ENCODE measurements around the gene ZNF773.
"Not testable (repeated sequence)": the region's sequence is repeated elsewhere in the genome, so short reads cannot be mapped to it uniquely, and the experiment has no call there.

ZNF773 gene

GRCh38 chr19:57499680-57500395, at the start of gene ZNF773:
ZNF773 (plus strand) TSS chr19:57499938; CDS start chr19:57500081, 143 bp downstream.
- intact Hi-C loops (cut with DNase I): not testable (repeated sequence)
- DNase-seq: peak; percentile 66 to 98 (median 92)

DNA sequence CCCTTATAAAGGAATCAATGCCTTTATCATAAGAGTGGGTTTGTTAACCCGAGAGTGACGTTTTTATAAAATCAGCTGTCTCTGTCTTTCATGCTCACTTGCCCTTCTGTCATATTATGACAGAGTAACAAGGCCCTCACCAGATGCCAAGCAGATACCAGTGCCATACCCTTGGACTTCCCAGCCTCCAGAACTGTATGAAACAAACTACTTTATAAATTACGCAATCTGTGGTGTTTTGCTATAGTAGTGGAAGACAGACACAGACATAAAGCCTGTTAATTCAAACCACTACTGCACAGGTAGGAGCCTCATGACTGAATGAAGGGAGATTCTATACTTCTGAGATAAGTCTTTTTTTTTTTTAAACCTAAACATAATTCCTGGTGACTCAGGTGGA, 47.4 kb upstream of the ZNF773 start:
- intact Hi-C loops (cut with DNase I): no loop called here
- DNase-seq: no peak

GRCh38 chr19:57465680-57466381, 33.9 kb upstream of the ZNF773 start:
- no peak for DNase-seq

DNA sequence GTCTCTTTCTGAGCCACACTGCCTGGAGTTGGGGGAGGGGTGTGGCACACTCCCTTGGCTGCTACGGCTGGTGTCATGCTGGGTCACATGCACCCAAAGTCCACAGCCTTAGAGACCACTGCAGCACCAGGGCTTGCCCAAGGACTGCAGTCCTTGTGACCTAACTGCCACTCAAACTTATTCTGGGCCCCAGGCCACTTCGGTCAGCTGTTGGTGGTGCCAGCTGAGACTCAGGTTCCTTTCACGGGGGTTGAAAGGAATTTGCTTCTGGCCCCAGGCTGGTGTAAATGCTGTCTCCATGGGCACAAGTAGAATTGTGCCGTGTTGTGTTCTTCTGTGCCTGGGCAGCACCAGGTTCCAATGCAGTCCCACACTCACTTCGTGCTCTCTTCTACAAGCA, 33.2 kb upstream of the ZNF773 start:
- no peak for DNase-seq
- intact Hi-C loops (cut with DNase I): no loop called here

More at GRCh38 chr19:57465680-57466381, 33.9 kb upstream of the ZNF773 start:
- intact Hi-C loops (cut with DNase I): no loop called here

DNA sequence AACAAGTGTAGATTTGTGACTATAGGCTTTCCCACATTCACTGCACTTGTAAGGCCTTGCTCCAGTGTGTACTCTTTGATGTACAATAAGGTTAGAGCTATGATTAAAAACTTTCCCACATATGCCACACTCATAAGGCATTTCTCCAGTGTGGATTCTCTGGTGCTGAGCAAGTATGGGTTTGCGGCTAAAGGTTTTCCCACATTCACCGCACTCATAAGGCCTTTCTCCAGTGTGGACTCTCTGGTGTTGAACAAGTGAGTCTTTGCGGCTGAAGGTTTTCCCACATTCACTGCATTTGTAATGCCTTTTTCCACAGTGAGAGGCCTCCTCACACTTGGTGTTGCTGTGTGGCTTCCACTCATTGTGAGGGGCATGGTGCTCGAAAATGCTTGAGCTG, 26.1 kb upstream of the ZNF773 start:
- intact Hi-C loops (cut with DNase I): no loop called here
- no peak for DNase-seq

DNA sequence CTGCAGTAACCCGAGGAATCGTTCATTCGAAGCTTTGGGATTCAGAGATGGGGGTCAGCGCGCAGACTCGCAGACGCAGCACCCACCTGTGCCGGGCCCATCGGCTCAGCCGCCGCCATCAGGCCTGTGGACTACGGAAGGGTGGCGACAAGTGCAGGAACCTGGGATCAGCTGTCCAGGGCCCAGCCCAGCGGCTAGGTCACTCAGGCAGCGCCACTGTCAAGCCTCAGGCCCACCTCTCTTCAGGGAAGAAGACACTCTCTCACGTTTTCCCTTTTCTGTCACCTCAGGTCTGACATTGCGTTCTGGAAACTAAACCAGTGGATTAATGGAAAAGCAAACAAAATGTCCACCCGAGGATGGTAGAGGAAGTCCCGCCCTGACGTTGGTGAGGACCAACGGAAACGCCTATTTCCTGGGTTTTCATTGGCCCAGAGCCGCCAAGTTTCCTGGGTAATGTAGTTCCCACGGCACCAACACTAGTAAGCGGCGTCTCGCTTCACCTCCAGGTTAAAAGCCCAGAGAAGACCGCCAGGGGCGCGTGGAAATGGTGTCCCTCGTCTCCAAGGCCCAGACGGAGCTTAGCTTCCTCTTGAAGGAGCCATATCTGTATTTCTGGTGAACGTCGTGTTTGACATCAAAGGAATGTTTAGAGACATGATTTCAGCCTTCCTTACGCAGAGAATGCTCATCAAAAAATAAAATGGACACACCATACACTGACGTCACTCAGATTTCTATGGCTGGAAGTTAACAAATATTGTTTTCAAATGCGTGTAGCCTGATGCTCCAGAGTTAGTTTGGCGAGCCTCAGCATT, 22.3 kb upstream of the ZNF773 start, which contains the start of gene ZNF772:
Gene ZNF772 (minus strand): TSS at position 376 of the 818 bp plus-strand sequence. CDS start 257 bp downstream, at position 119.
- DNase-seq: peak; percentile 87 to 99 (median 93)
- intact Hi-C loops (cut with DNase I): loop anchor here (1.0 kb wide), 1 partner anchor 10 kb away; the partner anchor contains the start of gene ZNF419

GRCh38 chr19:57487477-57488298, 12.1 kb upstream of the ZNF773 start, which contains the start of gene ZNF419:
ZNF419 (plus strand) TSS chr19:57487750; CDS start chr19:57487951, 201 bp downstream.
- DNase-seq: peak; percentile 87 to 99 (median 95)
- intact Hi-C loops (cut with DNase I): loop anchor here (1.0 to 2.0 kb wide), 3 partner anchors 10 to 91 kb away; partner anchors contain the start of genes ZNF17, ZNF416 and ZNF772

DNA sequence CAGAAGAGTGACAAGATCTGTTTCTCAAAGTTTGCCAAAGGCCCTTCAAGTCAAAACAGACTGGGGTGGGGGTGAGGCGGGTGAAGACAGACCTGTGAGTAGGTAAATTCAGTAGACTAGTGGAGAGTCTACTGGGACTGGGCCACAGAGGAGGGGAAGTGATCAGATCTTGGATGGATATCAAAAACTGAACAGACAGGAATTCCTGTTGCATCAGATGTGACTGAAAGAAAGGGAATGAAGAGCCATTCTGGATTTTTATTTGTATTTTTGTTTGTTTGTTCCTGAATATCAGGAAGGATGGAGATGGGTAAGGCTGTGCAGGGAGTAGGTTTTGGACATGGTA, 11.5 kb upstream of the ZNF773 start:
- DNase-seq; intact Hi-C loops (cut with DNase I): not testable (repeated sequence)

DNA sequence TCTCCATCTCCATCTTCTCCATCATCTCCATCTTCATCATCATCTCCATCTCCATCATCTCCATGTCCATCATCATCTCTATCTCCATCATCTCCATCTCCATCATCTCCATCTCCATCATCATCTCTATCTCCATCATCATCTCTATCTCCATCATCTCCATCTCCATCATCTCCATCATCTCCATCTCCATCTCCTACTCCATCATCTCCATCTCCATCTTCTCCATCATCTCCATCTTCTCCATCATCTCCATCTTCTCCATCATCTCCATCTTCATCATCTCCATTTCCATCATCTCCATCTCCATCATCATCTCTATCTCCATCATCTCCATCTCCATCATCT, 432 bp upstream of the ZNF773 start:
- intact Hi-C loops (cut with DNase I); DNase-seq: not testable (repeated sequence)

DNA sequence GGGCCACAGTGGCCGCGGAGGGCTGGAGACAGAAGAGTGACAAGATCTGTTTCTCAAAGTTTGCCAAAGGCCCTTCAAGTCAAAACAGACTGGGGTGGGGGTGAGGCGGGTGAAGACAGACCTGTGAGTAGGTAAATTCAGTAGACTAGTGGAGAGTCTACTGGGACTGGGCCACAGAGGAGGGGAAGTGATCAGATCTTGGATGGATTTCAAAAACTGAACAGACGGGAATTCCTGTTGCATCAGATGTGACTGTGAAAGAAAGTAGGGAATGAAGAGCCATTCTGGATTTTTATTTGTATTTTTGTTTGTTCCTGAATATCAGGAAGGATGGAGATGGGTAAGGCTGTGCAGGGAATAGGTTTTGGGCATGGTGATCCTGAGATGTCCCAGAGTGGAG, 662 bp downstream of the ZNF773 start:
- DNase-seq; intact Hi-C loops (cut with DNase I): not testable (repeated sequence)

- no peak for DNase-seq
- intact Hi-C loops (cut with DNase I): no loop called here
Measured at GRCh38 chr19:57506163-57506562, 6.4 kb downstream of the ZNF773 start.

DNA sequence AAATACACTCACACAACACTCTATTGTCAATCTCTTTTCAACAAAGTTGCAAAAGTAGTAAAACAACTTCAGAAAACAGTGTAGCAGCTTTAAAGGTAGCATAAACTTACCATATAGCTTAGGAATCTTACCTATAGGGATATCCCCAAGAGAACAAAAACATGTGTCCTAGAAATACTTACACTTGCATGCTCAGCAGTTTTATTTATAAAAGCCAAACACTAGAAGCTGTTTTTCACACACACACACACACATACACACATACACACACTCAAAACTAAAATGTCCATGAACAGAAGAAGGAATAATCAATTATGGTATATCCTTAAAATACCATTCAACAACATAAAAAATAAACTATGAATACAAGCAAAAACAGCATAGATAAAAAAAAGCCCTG, 11.7 kb downstream of the ZNF773 start:
- intact Hi-C loops (cut with DNase I): no loop called here
- DNase-seq: no peak

DNA sequence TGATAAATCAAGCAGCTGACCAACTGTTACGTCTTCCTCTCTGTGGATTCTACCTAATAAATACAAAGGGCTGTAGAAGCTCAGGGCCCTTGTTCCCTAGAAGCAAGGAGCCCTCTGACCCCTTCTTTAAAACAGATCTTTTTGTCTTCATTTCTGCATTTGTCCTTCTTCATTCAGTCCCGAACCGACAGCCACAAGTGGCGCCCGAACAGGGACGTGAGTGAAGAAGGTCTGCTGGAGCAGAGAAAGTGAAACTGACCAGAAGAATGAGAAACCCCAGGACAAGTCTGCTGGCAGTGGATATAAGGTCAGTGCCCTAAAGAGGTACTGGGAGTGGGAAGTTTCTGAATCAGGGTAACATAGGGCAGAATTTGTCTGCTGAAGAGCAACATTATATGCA, 13.1 kb downstream of the ZNF773 start:
- intact Hi-C loops (cut with DNase I): no loop called here
- DNase-seq: no peak

DNA sequence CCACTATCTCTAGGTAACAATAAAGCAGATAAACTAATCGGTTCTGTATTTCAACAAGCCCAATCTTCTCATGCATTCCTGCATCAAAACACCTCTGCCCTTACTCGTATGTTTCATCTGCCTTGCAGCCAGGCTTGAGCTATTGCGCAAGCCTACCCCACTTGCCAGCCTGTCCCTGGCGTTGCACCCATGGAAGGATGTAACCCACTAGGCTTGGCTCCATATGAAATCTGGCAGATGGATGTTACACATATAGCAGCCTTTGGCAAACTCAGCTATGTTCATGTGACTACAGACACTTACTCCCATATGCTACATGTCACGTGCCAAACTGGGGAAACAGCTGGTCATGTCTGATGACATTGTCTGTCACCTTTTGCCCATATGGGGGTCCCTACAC, 15.5 kb downstream of the ZNF773 start:
- intact Hi-C loops (cut with DNase I): no loop called here
- DNase-seq: peak in 1 of 10 donors; percentile 3

GRCh38 chr19:57518021-57518420, 18.3 kb downstream of the ZNF773 start:
- intact Hi-C loops (cut with DNase I): not testable (repeated sequence)

GRCh38 chr19:57527136-57527881, 27.6 kb downstream of the ZNF773 start, which contains the start of gene ZNF549:
ZNF549 (plus strand) TSS chr19:57527356; CDS start chr19:57527574, 218 bp downstream.
- DNase-seq: peak; percentile 73 to 97 (median 85)

More at GRCh38 chr19:57518021-57518420, 18.3 kb downstream of the ZNF773 start:
- DNase-seq: not testable (repeated sequence)

DNA sequence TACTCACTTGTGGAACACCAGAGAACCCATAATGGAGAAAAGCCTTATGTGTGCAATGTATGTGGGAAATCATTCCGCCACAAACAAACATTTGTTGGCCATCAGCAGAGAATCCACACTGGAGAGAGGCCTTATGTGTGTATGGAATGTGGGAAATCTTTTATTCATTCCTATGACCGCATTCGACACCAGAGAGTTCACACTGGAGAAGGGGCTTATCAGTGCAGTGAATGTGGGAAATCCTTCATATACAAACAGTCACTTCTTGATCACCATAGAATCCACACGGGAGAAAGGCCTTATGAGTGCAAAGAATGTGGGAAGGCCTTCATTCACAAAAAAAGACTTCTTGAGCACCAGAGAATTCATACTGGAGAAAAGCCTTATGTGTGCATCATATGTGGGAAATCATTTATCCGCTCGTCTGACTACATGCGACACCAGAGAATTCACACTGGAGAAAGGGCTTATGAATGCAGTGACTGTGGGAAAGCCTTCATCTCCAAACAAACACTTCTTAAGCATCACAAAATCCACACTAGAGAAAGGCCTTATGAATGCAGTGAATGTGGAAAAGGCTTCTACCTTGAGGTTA, 38.3 kb downstream of the ZNF773 start:
- no peak for DNase-seq
- intact Hi-C loops (cut with DNase I): no loop called here

More at GRCh38 chr19:57527136-57527881, 27.6 kb downstream of the ZNF773 start, which contains the start of gene ZNF549:
- intact Hi-C loops (cut with DNase I): no loop called here

DNA sequence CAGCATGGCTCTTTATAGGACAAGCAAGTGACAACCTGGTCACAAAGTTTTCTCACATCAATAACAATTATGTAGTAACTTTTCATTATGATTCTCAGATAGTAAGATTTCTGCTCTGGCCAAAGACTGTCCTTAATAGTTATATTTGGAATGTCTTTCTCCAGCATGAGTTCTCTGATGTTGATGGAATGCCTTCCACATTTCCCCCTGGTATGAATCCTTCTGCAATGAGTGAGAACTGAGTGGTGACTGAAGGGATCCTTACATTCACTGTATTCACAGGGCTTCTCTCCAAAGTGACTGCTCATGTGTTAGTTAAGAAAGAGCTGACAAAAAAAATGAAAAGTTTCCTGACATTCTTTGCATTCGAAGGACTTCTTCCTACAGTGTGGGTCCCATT, 46.8 kb downstream of the ZNF773 start:
- no peak for DNase-seq
- intact Hi-C loops (cut with DNase I): no loop called here

Data from posterior cingulate gyrus (tissue), 11 donors.